Gastroesophageal sphincter (tissue), 3 donors: ENCODE measurements around the gene NRROS.

ENCODE experiments used
- EP300 ChIP-seq: sonication (generic); formaldehyde crosslinking; IDR thresholded peaks from one replicate; pipeline ENCODE4 v1.6.1; 2017; ENCODE audit warnings: antibody characterized with exemption, mild to moderate bottlenecking
- POLR2A ChIP-seq, 2 donors: fragments of 450-650 bp; IDR thresholded peaks; one replicate each; pipeline ENCODE4 v1.6.1; 2017; ENCODE audit warnings: antibody characterized with exemption in 2 of 2, mild to moderate bottlenecking in 2 of 2, moderate library complexity in 1 of 2
- POLR2AphosphoS5 ChIP-seq: sonication (generic); formaldehyde crosslinking; IDR thresholded peaks from one replicate; pipeline ENCODE4 v1.6.1; 2017; ENCODE audit warnings: antibody characterized with exemption
- TF ChIP-seq, protein P1 (sequence below), 4 experiments: fragments of 200-600 bp in 2 of 4; fragments of 450-650 bp in 2 of 4; sonication (generic) in 1 of 4; IDR thresholded peaks; one replicate each; pipeline ENCODE4 v1.5.1; 2017 to 2019; ENCODE audit warnings: antibody characterized with exemption in 4 of 4, mild to moderate bottlenecking in 2 of 4, moderate library complexity in 2 of 4

DNA sequence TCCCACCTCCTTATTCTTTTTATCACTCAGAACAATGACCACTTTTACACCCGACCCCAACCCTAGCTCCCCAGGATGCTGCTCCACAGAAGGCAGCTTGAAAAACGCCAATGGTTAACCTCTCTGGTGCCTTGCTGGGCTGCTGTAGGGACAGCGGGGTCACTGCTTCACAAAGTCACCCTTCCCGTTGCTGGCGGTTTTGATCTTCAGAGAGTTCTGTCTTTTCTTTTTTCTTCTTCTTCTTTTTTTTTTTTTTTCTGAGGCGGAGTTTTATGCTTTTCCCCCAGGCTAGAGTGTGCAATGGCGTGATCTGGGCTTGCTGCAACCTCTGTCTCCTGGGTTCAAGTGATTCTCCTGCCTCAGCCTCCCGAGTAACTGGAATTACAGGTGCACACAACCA is 51.9 kb downstream of the NRROS start:
- TF ChIP-seq POLR2A (IDR thresholded peaks at IDR 0.05) (no peak), POLR2AphosphoS5 (no peak), EP300 (no peak)
- TF ChIP-seq, protein P1, sequence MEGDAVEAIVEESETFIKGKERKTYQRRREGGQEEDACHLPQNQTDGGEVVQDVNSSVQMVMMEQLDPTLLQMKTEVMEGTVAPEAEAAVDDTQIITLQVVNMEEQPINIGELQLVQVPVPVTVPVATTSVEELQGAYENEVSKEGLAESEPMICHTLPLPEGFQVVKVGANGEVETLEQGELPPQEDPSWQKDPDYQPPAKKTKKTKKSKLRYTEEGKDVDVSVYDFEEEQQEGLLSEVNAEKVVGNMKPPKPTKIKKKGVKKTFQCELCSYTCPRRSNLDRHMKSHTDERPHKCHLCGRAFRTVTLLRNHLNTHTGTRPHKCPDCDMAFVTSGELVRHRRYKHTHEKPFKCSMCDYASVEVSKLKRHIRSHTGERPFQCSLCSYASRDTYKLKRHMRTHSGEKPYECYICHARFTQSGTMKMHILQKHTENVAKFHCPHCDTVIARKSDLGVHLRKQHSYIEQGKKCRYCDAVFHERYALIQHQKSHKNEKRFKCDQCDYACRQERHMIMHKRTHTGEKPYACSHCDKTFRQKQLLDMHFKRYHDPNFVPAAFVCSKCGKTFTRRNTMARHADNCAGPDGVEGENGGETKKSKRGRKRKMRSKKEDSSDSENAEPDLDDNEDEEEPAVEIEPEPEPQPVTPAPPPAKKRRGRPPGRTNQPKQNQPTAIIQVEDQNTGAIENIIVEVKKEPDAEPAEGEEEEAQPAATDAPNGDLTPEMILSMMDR (IDR thresholded peaks at IDR 0.05), result no peak
